Renal cortical epithelial cell (primary cell): ENCODE results near the gene GTF3C4. TPM values are rescaled to one million over a fixed set of nuclear protein-coding genes. Genes with fewer than 3 reads are reported as not detected.

Source experiments
- DNase-seq: peaks from one replicate; pipeline ENCODE4 v3.0.0-alpha.2; 2011; ENCODE audit warnings: low read depth
- total RNA-seq: library from RNA; depleted of rRNA; stranded (reverse); fragments of >200 nt; gene quantifications from 2 replicates; pipeline ENCODE4 v1.2.3, GENCODE V29; 2014

The GTF3C4 gene
- total RNA-seq, 1 donor from 2014 or later, result 22.8 TPM

- DNase-seq, result no peak
Measured at GRCh38 chr9:132732326-132733259, 62.3 kb downstream of the GTF3C4 start.

GRCh38 chr9:132733260-132733815 lies 63.1 kb downstream of the GTF3C4 start:
- no peak for DNase-seq

GRCh38 chr9:132739710-132740310 lies 69.5 kb downstream of the GTF3C4 start:
- no peak for DNase-seq

DNA sequence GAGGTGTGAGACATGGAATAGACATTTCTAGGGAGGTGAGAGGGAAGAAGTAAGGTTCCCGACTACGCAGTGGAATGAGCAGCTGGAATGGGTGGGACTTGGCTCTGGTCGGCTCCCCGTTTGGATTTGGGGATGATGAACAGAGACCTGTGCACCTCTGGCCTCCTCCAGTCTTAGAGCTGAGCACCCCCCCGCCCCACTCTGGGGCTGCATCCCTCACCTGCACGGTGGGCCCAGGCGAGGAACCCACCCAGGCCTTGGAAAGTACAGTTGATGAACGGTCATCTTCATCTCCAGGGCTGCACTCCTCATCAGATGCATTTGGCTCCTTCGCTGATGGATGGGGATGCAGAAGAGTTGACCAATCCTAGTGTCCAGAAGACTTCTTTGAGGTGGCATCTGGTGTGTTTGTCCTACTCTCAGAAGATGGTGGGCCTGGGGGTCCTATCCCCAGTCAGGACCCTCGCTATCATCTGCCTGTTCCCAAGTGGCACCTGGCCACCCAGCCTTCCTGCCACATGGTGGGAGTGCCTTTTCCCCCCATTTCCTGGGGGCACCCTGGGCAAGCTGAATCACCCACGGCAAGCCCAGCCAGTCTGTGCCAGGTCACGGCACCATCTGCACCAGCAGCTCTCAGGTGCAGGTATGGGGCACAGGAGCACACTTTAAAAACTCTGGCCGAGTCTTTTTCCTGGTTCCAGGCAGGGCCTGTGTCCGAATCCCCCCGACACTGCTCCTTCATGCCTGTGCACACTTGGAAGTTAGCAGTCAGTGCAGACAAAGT lies 70.5 kb downstream of the GTF3C4 start:
- no peak for DNase-seq

- DNase-seq, result no peak
Measured at GRCh38 chr9:132742821-132743311, 72.6 kb downstream of the GTF3C4 start.

DNA sequence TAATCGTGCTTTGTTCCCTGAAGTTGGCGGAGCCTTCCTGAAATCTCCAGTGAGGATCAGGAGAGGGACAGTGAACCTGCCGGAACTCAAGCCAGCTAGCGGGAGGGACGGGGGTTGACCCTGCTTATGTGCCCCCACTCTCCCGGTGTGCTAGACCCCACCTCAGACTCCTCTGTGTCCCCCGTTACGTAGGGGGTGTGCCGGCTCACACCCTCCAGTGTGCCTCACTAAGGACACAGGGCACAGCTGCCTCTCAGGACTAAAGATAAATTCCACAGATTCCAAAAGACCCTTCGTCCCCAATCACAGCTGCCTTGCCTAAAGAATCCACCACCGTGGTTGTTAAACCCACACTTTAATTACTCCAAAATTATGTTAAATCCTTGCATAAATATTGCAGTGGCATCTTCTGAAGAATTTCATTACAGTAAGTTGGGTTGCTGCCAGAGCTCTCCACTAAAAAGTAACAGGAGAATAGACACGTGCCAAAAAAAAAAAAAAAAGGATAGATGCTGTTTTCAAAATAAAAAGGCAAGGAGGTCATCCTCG lies 73.7 kb downstream of the GTF3C4 start:
- no peak for DNase-seq

Other genes starting within 250 kb of the GTF3C4 start
- not detected in 2 replicates for gene BARHL1, start 87.9 kb upstream of the GTF3C4 start, total RNA-seq
- 14.9 and 23.3 TPM in 2 replicates for gene DDX31, start 481 bp upstream of the GTF3C4 start, total RNA-seq
- 2.3 TPM in 1 of 2 replicates, not detected in the other for gene AK8, start 207.8 kb downstream of the GTF3C4 start, total RNA-seq
- gene SPACA9, start 208.4 kb downstream of the GTF3C4 start, total RNA-seq, result 0.52 and 6.5 TPM in 2 replicates